A549 (cell line): ENCODE data around the gene SLC6A16. TPM values are rescaled to one million over a fixed set of nuclear protein-coding genes. Genes with fewer than 3 reads are reported as not detected.
"Not testable (repeated sequence)": the region's sequence is repeated elsewhere in the genome, so short reads cannot be mapped to it uniquely, and the experiment has no call there.

ENCODE experiments used
- ATAC-seq, 2 experiments: fragments of 200-7000 bp in 1 of 2; fragments of >200 bp in 1 of 2; cut with Nextera tagmentation in 1 of 2; cut with Tn5 transposase in 1 of 2; 3 replicates each; pipeline versions ENCODE4 v1.8.0 to v1.9.1; 2018 to 2020; ENCODE audit warnings: mild to moderate bottlenecking in 1 of 2, moderate library complexity in 1 of 2
- CTCF ChIA-PET: fragments of 300-600 bp; sonication (Branson Sonifier 250); formaldehyde crosslinking; extraction: SDS; loops from one replicate; lab custom pipeline; 2021; ENCODE audit warnings: antibody characterized with exemption, inconsistent platforms; lab: Yijun Ruan, JAX
- POLR2A ChIA-PET: fragments of 350-600 bp; formaldehyde crosslinking; extraction: SDS; loops from one replicate; lab custom pipeline; 2021; ENCODE audit warnings: antibody characterized with exemption, inconsistent platforms; lab: Yijun Ruan, JAX
- DNase-seq, 2 experiments: peaks; one replicate each; pipeline versions ENCODE4 v3.0.0 to v3.0.0-alpha.2; 2011 to 2016; ENCODE audit warnings: low read depth in 1 of 2, low spot score in 1 of 2
- FAIRE-seq: peaks from 2 replicates; lab custom pipeline; 2011; peaks lifted over from hg19 to GRCh38; lab: Jason Lieb, UNC
- H3K27ac ChIP-seq, 2 experiments: fragments of >200 bp; sonication (Bioruptor Twin); formaldehyde crosslinking; 3 replicates each; pipeline ENCODE4 v1.5.1; 2016 to 2017
- H3K4me1 ChIP-seq: fragments of >200 bp; sonication (Bioruptor Twin); formaldehyde crosslinking; 3 replicates; pipeline ENCODE4 v1.6.1; 2016
- H3K4me2 ChIP-seq: fragments of >200 bp; sonication (Bioruptor Twin); formaldehyde crosslinking; 3 replicates; pipeline ENCODE4 v1.6.1; 2016
- H3K4me3 ChIP-seq: fragments of >200 bp; sonication (Bioruptor Twin); formaldehyde crosslinking; 3 replicates; pipeline ENCODE4 v1.5.1; 2016
- H3K9me3 ChIP-seq: fragments of >200 bp; sonication (Bioruptor Twin); formaldehyde crosslinking; 3 replicates; pipeline ENCODE4 v1.6.1; 2016
- BHLHE40 ChIP-seq: IDR thresholded peaks from 2 replicates; pipeline ENCODE4 v1.6.1; 2012; ENCODE audit warnings: low read depth, low read length, inconsistent platforms
- CBX2 ChIP-seq: fragments of 200-600 bp; sonication (generic); IDR thresholded peaks from 2 replicates; pipeline ENCODE4 v1.6.1; 2016; ENCODE audit warnings: low read depth, mild to moderate bottlenecking, borderline replicate concordance
- CEBPB ChIP-seq, 2 experiments: fragments of >200 bp in 1 of 2; sonication (Bioruptor Twin) in 1 of 2; formaldehyde crosslinking in 1 of 2; IDR thresholded peaks; 2 replicates each; pipeline ENCODE4 v1.6.1; 2012 to 2016
- CHD2 ChIP-seq: fragments of 150-350 bp; IDR thresholded peaks from 2 replicates; pipeline ENCODE4 v1.6.1; 2014; ENCODE audit warnings: low read length; ENCODE audit not compliant: partially characterized antibody
- EP300 ChIP-seq, 2 experiments: fragments of >200 bp; sonication (Bioruptor Twin); formaldehyde crosslinking; IDR thresholded peaks; 2 replicates in 1 of 2; 3 replicates in 1 of 2; pipeline ENCODE4 v1.6.1; 2016 to 2017
- FOXS1 ChIP-seq: fragments of 250-450 bp; sonication (Bioruptor Pico); IDR thresholded peaks from 2 replicates; pipeline ENCODE4 v1.5.0; 2020; ENCODE audit warnings: mild to moderate bottlenecking, moderate library complexity
- HES2 ChIP-seq: fragments of >200 bp; sonication (Bioruptor Twin); formaldehyde crosslinking; IDR thresholded peaks from 2 replicates; pipeline ENCODE4 v1.6.1; 2016
- HOXB5 ChIP-seq: fragments of 250-450 bp; sonication (Bioruptor Pico); IDR thresholded peaks from 2 replicates; pipeline ENCODE4 v1.5.0; 2020; ENCODE audit warnings: mild to moderate bottlenecking, moderate library complexity
- JUN ChIP-seq, 2 experiments: fragments of >200 bp; sonication (Bioruptor Twin); formaldehyde crosslinking; IDR thresholded peaks; 2 replicates in 1 of 2; 3 replicates in 1 of 2; pipeline ENCODE4 v1.6.1; 2016 to 2017
- KDM1A ChIP-seq: fragments of 200-600 bp; sonication (generic); IDR thresholded peaks from 2 replicates; pipeline ENCODE4 v1.6.1; 2016; ENCODE audit warnings: low read depth, mild to moderate bottlenecking
- PBX3 ChIP-seq: IDR thresholded peaks from 2 replicates; pipeline ENCODE4 v1.6.1; 2012
- PHF8 ChIP-seq: fragments of 200-600 bp; sonication (generic); IDR thresholded peaks from 2 replicates; pipeline ENCODE4 v1.6.1; 2016; ENCODE audit warnings: low read depth, mild to moderate bottlenecking, antibody characterized with exemption, moderate library complexity, borderline replicate concordance
- ZFP36 ChIP-seq: fragments of 450-650 bp; IDR thresholded peaks from 2 replicates; pipeline ENCODE4 v1.6.1; 2014; ENCODE audit warnings: borderline replicate concordance; ENCODE audit not compliant: partially characterized antibody
- ZNF302 ChIP-seq: fragments of 250-450 bp; sonication (Bioruptor Pico); IDR thresholded peaks from 2 replicates; pipeline ENCODE4 v1.9.0; 2021; ENCODE audit warnings: inconsistent platforms, mild to moderate bottlenecking, moderate library complexity
- WGBS: methylation state at CpG from one replicate; pipeline ENCODE4 v1.1.6; 2017; ENCODE audit errors: missing lambda C conversion rate; 5-methylcytosine and 5-hydroxymethylcytosine counted together
- polyA plus RNA-seq, 4 experiments: library from polyadenylated mRNA; depleted of rRNA in 3 of 4; stranded (reverse); fragments of >200 nt; fragmentation: RNase III in 1 of 4; extraction: RNeasy Plus Mini Kit Qiagen cat#74134 plus additional on column Dnase treatment in 1 of 4; gene quantifications; 2 replicates in 3 of 4; 3 replicates in 1 of 4; pipeline ENCODE4 v1.2.3, GENCODE V29; 2011 to 2017
- TF ChIP-seq, protein P1 (sequence below): IDR thresholded peaks from 2 replicates; pipeline ENCODE4 v1.6.1; 2012; ENCODE audit warnings: low read depth, borderline replicate concordance

Gene SLC6A16
- polyA plus RNA-seq, 2 of the 4 experiments (the other 2 are of a cell fraction) = 3.2 to 5.9 TPM

- TF ChIP-seq PBX3 (no peak), FOXS1 (CRISPR knock-in tag) (no peak), HOXB5 (CRISPR knock-in tag) (no peak), CBX2 (no peak), PHF8 (no peak), EP300 (IDR thresholded peaks at IDR 0.05) (no peak), CEBPB (IDR thresholded peaks at IDR 0.05) (no peak), BHLHE40 (no peak)
- TF ChIP-seq, protein P1, sequence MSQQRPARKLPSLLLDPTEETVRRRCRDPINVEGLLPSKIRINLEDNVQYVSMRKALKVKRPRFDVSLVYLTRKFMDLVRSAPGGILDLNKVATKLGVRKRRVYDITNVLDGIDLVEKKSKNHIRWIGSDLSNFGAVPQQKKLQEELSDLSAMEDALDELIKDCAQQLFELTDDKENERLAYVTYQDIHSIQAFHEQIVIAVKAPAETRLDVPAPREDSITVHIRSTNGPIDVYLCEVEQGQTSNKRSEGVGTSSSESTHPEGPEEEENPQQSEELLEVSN = no peak
These were observed 10.2 kb upstream of the SLC6A16 start, which contains the start of gene CD37 (continued) for GRCh38 chr19:49335071-49335783.

DNA sequence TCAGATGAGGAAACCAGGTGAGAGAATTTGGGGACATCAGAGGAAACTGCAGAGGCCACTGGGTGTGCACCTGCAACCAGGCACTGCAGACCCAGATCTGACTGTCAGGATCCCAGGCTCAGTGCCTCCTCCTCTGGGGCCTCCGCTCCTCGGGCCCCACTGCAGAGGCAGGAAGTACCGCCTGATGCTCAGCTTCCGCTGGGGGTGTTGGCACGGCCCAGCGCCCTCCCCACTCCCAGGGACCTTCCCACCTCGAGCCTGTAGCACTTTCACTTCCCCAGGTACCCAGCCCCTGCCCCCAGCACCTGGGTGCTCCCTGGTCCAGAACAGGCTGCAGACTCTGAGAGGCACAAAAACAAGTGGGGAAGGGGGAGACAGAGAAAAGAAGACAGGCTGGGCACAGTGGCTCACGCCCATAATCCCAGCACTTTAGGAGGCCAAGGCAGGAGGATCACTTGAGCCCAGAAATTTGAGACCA lies 8.9 kb upstream of the SLC6A16 start:
- ATAC-seq = 0 out of 6 replicates have a peak, but pooled peaks have one; percentile 5 to 10
- H3K4me3 ChIP-seq = no peak overlapping the region
- ChIA-PET POLR2A (interaction anchor here (0.6 kb wide), 1 partner anchor 28 kb away, joined by 4 read pairs; the partner anchor contains the start of gene TEAD2), CTCF (interaction anchor here (1.9 to 2.0 kb wide), 2 partner anchors 14 to 32 kb away, joined by 7 to 8 read pairs; no protein-coding TSS in a partner anchor)
- 75% methylated on average over 8 of the region's 8 CpGs for WGBS
- no peak for TF ChIP-seq KDM1A
- TF ChIP-seq, protein P1 = no peak
- DNase-seq = no peak
- no peaks in the 10 kb centered on the region for H3K9me3 ChIP-seq
- H3K27ac ChIP-seq = no peak overlapping the region
- no peak overlapping the region for H3K4me2 ChIP-seq
- no peak for FAIRE-seq
- no peaks in the 10 kb centered on the region for H3K4me1 ChIP-seq

GRCh38 chr19:49333418-49333805 lies 8.4 kb upstream of the SLC6A16 start:
- POLR2A ChIA-PET = interaction anchor here (0.6 kb wide), 1 partner anchor 29 kb away, joined by 4 read pairs; the partner anchor contains the start of gene TEAD2
- FAIRE-seq (no peak), DNase-seq (no peak)

DNA sequence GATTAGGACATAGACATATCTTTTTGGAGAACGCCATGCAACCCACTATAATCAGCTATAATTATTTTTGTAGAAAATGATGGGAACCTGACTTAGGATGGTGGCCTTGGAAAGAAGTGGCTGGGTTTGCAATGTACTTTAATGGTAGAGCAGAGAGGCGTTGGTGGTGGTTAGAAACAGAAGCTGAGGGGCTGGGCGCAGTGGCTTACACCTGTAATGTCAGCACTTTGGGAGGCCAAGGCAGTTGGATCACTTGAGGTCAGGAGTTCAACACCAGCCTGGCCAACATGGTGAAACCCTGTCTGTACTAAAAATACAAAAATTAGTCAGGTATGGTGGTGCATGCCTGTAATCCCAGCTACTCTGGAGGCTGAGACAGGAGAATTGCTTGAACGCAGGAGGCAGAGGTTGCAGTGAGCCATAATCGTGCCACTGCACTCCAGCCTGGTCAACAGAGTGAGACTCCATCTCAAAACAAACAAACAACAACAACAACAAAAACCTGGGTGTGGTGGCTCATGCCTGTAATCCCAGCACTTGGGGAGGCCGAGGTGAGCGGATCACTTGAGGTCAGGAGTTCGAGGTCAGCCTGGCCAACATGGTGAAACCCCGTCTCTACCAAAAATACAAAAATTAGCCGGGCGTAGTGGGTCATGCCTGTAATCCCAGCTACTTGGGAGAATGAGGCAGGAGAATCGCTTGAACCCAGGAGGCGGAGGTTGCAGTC lies 7.9 kb upstream of the SLC6A16 start:
- CTCF ChIA-PET = interaction anchor here (0.9 to 1.9 kb wide), 4 partner anchors 22 to 107 kb away, joined by 3 to 7 read pairs (median 4); no protein-coding TSS in a partner anchor
- WGBS = 89% methylated on average over 13 of the region's 13 CpGs
- ATAC-seq, H3K4me3 ChIP-seq, POLR2A ChIA-PET, FAIRE-seq, DNase-seq, H3K27ac ChIP-seq, H3K4me2 ChIP-seq, H3K4me1 ChIP-seq, H3K9me3 ChIP-seq: not testable (repeated sequence)

More at GRCh38 chr19:49333418-49333805, 8.4 kb upstream of the SLC6A16 start:
- CTCF ChIA-PET = interaction anchor here (0.9 to 1.9 kb wide), 2 partner anchors 31 to 65 kb away, joined by 3 to 7 read pairs; no protein-coding TSS in a partner anchor
- WGBS = 88% methylated on average over 3 of the region's 3 CpGs
- Histone ChIP-seq H3K9me3 (no peaks in the 10 kb centered on the region), H3K4me2 (no peak overlapping the region), H3K27ac (peak overlapping the region in 1 of 2 experiments; percentile 36; a peak in 1 of 6 replicates), H3K4me3 (no peak overlapping the region), H3K4me1 (no peaks in the 10 kb centered on the region)
- ATAC-seq = no peak
- TF ChIP-seq ZFP36 (no peak), CHD2 (no peak), HES2 (no peak), JUN (IDR thresholded peaks at IDR 0.05) (no peak), ZNF302 (no peak)
